Sigmoid colon (tissue), 3 donors: ENCODE results near the gene TCFL5.

Experiments
- POLR2A ChIP-seq, 2 donors: fragments of 450-650 bp; IDR thresholded peaks; one replicate each; pipeline ENCODE4 v1.6.1; 2016; ENCODE audit warnings: antibody characterized with exemption in 2 of 2, mild to moderate bottlenecking in 2 of 2, moderate library complexity in 2 of 2
- TF ChIP-seq, protein P1 (sequence below), 4 experiments: fragments of 450-650 bp in 3 of 4; fragments of 200-600 bp in 1 of 4; IDR thresholded peaks; one replicate each; pipeline ENCODE4 v1.5.1; 2016 to 2019; ENCODE audit warnings: antibody characterized with exemption in 4 of 4, mild to moderate bottlenecking in 3 of 4, moderate library complexity in 2 of 4

DNA sequence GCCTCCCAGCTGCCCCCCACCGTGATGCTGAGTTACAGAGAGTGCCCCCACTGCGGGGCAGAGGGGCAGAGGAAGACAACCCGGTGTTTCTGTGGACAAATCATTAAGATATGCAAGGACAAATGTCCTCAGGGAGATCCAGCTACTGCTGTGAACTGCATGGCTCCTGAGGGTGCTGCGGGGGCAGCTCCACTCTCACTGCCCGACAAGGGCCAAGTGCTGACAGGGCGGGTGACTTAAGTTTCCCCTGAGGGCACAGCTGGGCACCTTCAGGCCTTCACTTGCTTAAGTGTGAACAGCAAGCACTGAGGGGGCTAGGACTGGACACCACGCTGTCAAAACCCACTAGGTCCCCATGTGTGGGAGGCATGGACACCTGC is 26.2 kb upstream of the TCFL5 start:
- no peak for TF ChIP-seq POLR2A (IDR thresholded peaks at IDR 0.05)
- TF ChIP-seq, protein P1, sequence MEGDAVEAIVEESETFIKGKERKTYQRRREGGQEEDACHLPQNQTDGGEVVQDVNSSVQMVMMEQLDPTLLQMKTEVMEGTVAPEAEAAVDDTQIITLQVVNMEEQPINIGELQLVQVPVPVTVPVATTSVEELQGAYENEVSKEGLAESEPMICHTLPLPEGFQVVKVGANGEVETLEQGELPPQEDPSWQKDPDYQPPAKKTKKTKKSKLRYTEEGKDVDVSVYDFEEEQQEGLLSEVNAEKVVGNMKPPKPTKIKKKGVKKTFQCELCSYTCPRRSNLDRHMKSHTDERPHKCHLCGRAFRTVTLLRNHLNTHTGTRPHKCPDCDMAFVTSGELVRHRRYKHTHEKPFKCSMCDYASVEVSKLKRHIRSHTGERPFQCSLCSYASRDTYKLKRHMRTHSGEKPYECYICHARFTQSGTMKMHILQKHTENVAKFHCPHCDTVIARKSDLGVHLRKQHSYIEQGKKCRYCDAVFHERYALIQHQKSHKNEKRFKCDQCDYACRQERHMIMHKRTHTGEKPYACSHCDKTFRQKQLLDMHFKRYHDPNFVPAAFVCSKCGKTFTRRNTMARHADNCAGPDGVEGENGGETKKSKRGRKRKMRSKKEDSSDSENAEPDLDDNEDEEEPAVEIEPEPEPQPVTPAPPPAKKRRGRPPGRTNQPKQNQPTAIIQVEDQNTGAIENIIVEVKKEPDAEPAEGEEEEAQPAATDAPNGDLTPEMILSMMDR (IDR thresholded peaks at IDR 0.05): no peak
